Measurements from ENCODE around the gene GLI1. TPM values are rescaled to one million over a fixed set of nuclear protein-coding genes. Genes with fewer than 3 reads are reported as not detected.
A peak's percentile ranks its signal among the peaks of the same experiment; 100 is the strongest.
"Not testable (repeated sequence)": the region's sequence is repeated elsewhere in the genome, so short reads cannot be mapped to it uniquely, and the experiment has no call there.

GLI1 gene
- total RNA-seq, 1 donor from 2014 or later: 0.26 TPM

- H3K36me3 ChIP-seq (ENCODE audit: control insufficient read depth, insufficient read depth, low read length): peaks cover 36% of the 10 kb centered on the region
- no peak for TF ChIP-seq CTCF (IDR thresholded peaks at IDR 0.05; ENCODE audit: insufficient read depth, low read length, severe bottlenecking)
- FAIRE-seq (peak; percentile 91), DNase-seq (ENCODE audit: low read depth) (no peak)
- H3K4me3 ChIP-seq (ENCODE audit: low read depth, low read length): no peak overlapping the region
- no peaks in the 10 kb centered on the region for H3K27me3 ChIP-seq (ENCODE audit: control insufficient read depth, insufficient read depth, low read length)
These were observed 37.9 kb downstream of the GLI1 start for GRCh38 chr12:57497223-57498131.

GRCh38 chr12:57498132-57498502 lies 38.5 kb downstream of the GLI1 start:
- TF ChIP-seq CTCF (IDR thresholded peaks at IDR 0.05; ENCODE audit: insufficient read depth, low read length, severe bottlenecking): no peak
- no peak for DNase-seq (ENCODE audit: low read depth)
- no peak for FAIRE-seq
- peaks cover 32% of the 10 kb centered on the region for H3K36me3 ChIP-seq (ENCODE audit: control insufficient read depth, insufficient read depth, low read length)
- no peak overlapping the region for H3K4me3 ChIP-seq (ENCODE audit: low read depth, low read length)
- H3K27me3 ChIP-seq (ENCODE audit: control insufficient read depth, insufficient read depth, low read length): no peaks in the 10 kb centered on the region

- no peaks in the 10 kb centered on the region for H3K27me3 ChIP-seq (ENCODE audit: control insufficient read depth, insufficient read depth, low read length)
- no peak overlapping the region for H3K4me3 ChIP-seq (ENCODE audit: low read depth, low read length)
- no peak for FAIRE-seq
- TF ChIP-seq CTCF (IDR thresholded peaks at IDR 0.05; ENCODE audit: insufficient read depth, low read length, severe bottlenecking): no peak
- DNase-seq (ENCODE audit: low read depth): no peak
- H3K36me3 ChIP-seq (ENCODE audit: control insufficient read depth, insufficient read depth, low read length): peaks cover 34% of the 10 kb centered on the region
These were observed 39.0 kb downstream of the GLI1 start for GRCh38 chr12:57498571-57498970.

GRCh38 chr12:57500213-57500612 lies 40.6 kb downstream of the GLI1 start:
- H3K36me3 ChIP-seq (ENCODE audit: control insufficient read depth, insufficient read depth, low read length): peaks cover 41% of the 10 kb centered on the region
- no peak for TF ChIP-seq CTCF (IDR thresholded peaks at IDR 0.05; ENCODE audit: insufficient read depth, low read length, severe bottlenecking)

GRCh38 chr12:57502311-57502969 lies 42.9 kb downstream of the GLI1 start:
- DNase-seq (ENCODE audit: low read depth); FAIRE-seq; H3K4me3 ChIP-seq (ENCODE audit: low read depth, low read length); H3K27me3 ChIP-seq (ENCODE audit: control insufficient read depth, insufficient read depth, low read length): not testable (repeated sequence)
- H3K36me3 ChIP-seq (ENCODE audit: control insufficient read depth, insufficient read depth, low read length): peaks cover 43% of the 10 kb centered on the region

More at GRCh38 chr12:57500213-57500612, 40.6 kb downstream of the GLI1 start:
- no peak for FAIRE-seq
- no peak for DNase-seq (ENCODE audit: low read depth)
- no peak overlapping the region for H3K4me3 ChIP-seq (ENCODE audit: low read depth, low read length)
- no peaks in the 10 kb centered on the region for H3K27me3 ChIP-seq (ENCODE audit: control insufficient read depth, insufficient read depth, low read length)

- peaks cover 28% of the 10 kb centered on the region for H3K36me3 ChIP-seq (ENCODE audit: control insufficient read depth, insufficient read depth, low read length)
- not testable (repeated sequence) for H3K27me3 ChIP-seq (ENCODE audit: control insufficient read depth, insufficient read depth, low read length); DNase-seq (ENCODE audit: low read depth); FAIRE-seq; H3K4me3 ChIP-seq (ENCODE audit: low read depth, low read length)
These were observed 47.0 kb downstream of the GLI1 start for GRCh38 chr12:57506541-57506940.

GRCh38 chr12:57507796-57508195 lies 48.2 kb downstream of the GLI1 start:
- FAIRE-seq; H3K4me3 ChIP-seq (ENCODE audit: low read depth, low read length); H3K27me3 ChIP-seq (ENCODE audit: control insufficient read depth, insufficient read depth, low read length); DNase-seq (ENCODE audit: low read depth): not testable (repeated sequence)
- H3K36me3 ChIP-seq (ENCODE audit: control insufficient read depth, insufficient read depth, low read length): peaks cover 32% of the 10 kb centered on the region
